ENCODE data around the gene CLPTM1. TPM values are rescaled to one million over a fixed set of nuclear protein-coding genes. Genes with fewer than 3 reads are reported as not detected.

Gene CLPTM1
- total and polyA plus RNA-seq, 2 of the 8 experiments (the other 6 are each of a cell fraction or from before 2014, with no cell fraction given): 84.8 to 108 TPM

DNA sequence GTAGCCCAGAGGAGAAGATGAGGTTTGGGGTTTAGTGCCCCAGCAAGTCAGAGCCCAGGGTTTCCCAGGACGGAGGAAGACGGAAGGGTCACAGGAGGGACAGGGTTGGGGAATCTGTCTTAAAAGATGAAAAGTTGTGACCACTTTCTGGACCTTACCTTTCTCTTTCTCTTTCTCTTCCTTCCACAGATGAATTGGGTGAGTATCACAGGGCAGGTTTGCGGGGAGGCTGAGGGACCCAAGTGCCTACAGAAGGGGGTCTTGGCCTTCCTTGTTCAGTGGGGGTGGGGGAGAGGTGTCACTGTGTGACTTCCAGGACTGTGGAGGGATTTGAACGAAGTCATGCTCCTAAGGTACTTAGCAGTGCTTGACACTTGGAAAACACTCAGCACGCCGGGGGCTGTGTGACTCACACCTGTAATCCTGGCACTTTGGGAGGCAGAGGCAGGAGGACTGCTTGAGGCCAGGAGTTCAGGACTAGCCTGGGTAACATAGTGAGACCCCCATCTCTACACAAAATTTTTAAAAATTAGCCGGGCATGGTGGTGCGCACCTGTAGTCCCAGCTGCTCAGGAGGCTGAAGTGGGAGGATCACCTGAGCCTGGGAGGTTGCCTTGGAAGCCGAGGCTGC is 54.6 kb downstream of the CLPTM1 start:
- no peak overlapping the region for H3K56ac ChIP-seq (replicated peaks; ENCODE audit: insufficient read length, low read depth, low read length)
- 89% methylated on average over 9 of the region's 9 CpGs; no CpG with 5 or more reads in 1 of the 2 experiments for WGBS, 2 experiments (ENCODE audit: extremely low coverage in 1 of 2, insufficient coverage in 1 of 2, insufficient read length in 1 of 2, insufficient replicate concordance in 2 of 2, low coverage in 1 of 2, low lambda C conversion rate in 2 of 2, missing lambda C conversion rate in 1 of 2)
- H3K79me1 ChIP-seq (ENCODE audit: low read depth, low read length): no peaks in the 10 kb centered on the region
- ChIA-PET POLR2A (ENCODE audit: partially characterized antibody) (interaction anchor here (1.1 to 1.5 kb wide), 2 partner anchors 8 to 82 kb away, joined by 3 to 5 read pairs; no protein-coding TSS in a partner anchor), CTCF (ENCODE audit: partially characterized antibody) (interaction anchor here (1.1 to 1.4 kb wide), 3 partner anchors 20 to 150 kb away, joined by 3 to 4 read pairs (median 3); no protein-coding TSS in a partner anchor)
- H4K8ac ChIP-seq (ENCODE audit: extremely low read depth, insufficient read depth, low read length): no peak overlapping the region
- no peak overlapping the region for H2BK20ac ChIP-seq (ENCODE audit: low read length)
- no peak overlapping the region for H3K18ac ChIP-seq (ENCODE audit: extremely low read depth, low read length)
- no peak overlapping the region for H3K14ac ChIP-seq (ENCODE audit: insufficient read length)
- H3K27ac ChIP-seq (ENCODE audit: low read depth, low read length): no peak overlapping the region
- no peak overlapping the region for H3K23ac ChIP-seq (ENCODE audit: insufficient read length)
- H3K27me3 ChIP-seq (replicated peaks in 1 of 4; ENCODE audit: control insufficient read depth in 3 of 4, extremely low read depth in 1 of 4, insufficient read depth in 3 of 4, low read length in 3 of 4): no peaks in the 10 kb centered on the region
- H2BK120ac ChIP-seq (replicated peaks; ENCODE audit: low read depth, low read length): no peak overlapping the region
- no peak for DNase-seq (ENCODE audit: low read depth in 1 of 2, low spot score in 2 of 2)
- H3K4me2 ChIP-seq (ENCODE audit: insufficient read depth in 1 of 2, low read depth in 2 of 2, low read length in 2 of 2): no peak overlapping the region
- H3K4ac ChIP-seq (replicated peaks; ENCODE audit: insufficient read length, low read depth, low read length): no peak overlapping the region
- H2BK5ac ChIP-seq (ENCODE audit: low read depth, low read length): no peak overlapping the region
- no peak overlapping the region for H2BK12ac ChIP-seq (ENCODE audit: low read depth, low read length)
- H2BK15ac ChIP-seq (ENCODE audit: low read length): no peak overlapping the region
- H3K79me2 ChIP-seq (ENCODE audit: control insufficient read depth in 1 of 2, insufficient read depth in 2 of 2, low read length in 2 of 2): no peaks in the 10 kb centered on the region
- H2AFZ ChIP-seq (ENCODE audit: low read length): no peak overlapping the region
- peaks cover 0 to 4% (median 2%) of the 10 kb centered on the region in 4 experiments; a peak in 2 of 8 replicates for H3K36me3 ChIP-seq (ENCODE audit: control insufficient read depth in 2 of 4, insufficient read depth in 4 of 4, low read length in 3 of 4)
- no peak overlapping the region for H4K91ac ChIP-seq (replicated peaks; ENCODE audit: insufficient read length, low read length)
- H2AK5ac ChIP-seq (ENCODE audit: low read depth, low read length): no peak overlapping the region
- FAIRE-seq: no peak
- H3K9ac ChIP-seq (replicated peaks in 1 of 4; ENCODE audit: extremely low read depth in 1 of 4, low read depth in 3 of 4, low read length in 3 of 4): no peak overlapping the region
- H3K23me2 ChIP-seq (ENCODE audit: low read depth, low read length): no peaks in the 10 kb centered on the region
- no peaks in the 10 kb centered on the region for H4K20me1 ChIP-seq (replicated peaks in 1 of 2; ENCODE audit: control insufficient read depth in 1 of 2, insufficient read depth in 2 of 2, low read length in 2 of 2)
- H4K5ac ChIP-seq (ENCODE audit: insufficient read length, low read depth, low read length): no peak overlapping the region
- H3K4me3 ChIP-seq (ENCODE audit: extremely low read depth in 1 of 4, insufficient read depth in 2 of 4, low read depth in 3 of 4, low read length in 4 of 4): no peak overlapping the region
- H3K4me1 ChIP-seq (replicated peaks in 1 of 4; ENCODE audit: control insufficient read depth in 3 of 4, insufficient read depth in 4 of 4, low read length in 3 of 4): no peaks in the 10 kb centered on the region
- no peaks in the 10 kb centered on the region for H3K9me3 ChIP-seq (ENCODE audit: insufficient read depth in 2 of 2, low read depth in 1 of 2, low read length in 1 of 2)
- no peak for TF ChIP-seq JUND (IDR thresholded peaks at IDR 0.05; ENCODE audit: low read length)
- no peak for TF ChIP-seq RNF2 (IDR thresholded peaks at IDR 0.05; ENCODE audit: borderline replicate concordance, low read depth, low read length, missing control alignments, poor library complexity, severe bottlenecking)
- no peak for TF ChIP-seq CHD1 (IDR thresholded peaks at IDR 0.05; ENCODE audit: low read depth, low read length)
- TF ChIP-seq CEBPB (IDR thresholded peaks at IDR 0.05; ENCODE audit: low read depth, low read length): no peak
- no peak for TF ChIP-seq FOSL1 (IDR thresholded peaks at IDR 0.05; ENCODE audit: insufficient read depth, low read depth, low read length)
- no peak for TF ChIP-seq SIRT6 (IDR thresholded peaks at IDR 0.05; ENCODE audit: low read length)
- TF ChIP-seq SRF (IDR thresholded peaks at IDR 0.05; ENCODE audit: low read depth, low read length): no peak
- no peak for TF ChIP-seq SAP30 (IDR thresholded peaks at IDR 0.05; ENCODE audit: insufficient read depth, insufficient replicate concordance, low read length)
- TF ChIP-seq POLR2A (IDR thresholded peaks at IDR 0.05; ENCODE audit: control extremely low read depth in 1 of 2, low read depth in 2 of 2, low read length in 2 of 2): no peak
- TF ChIP-seq MAFK (IDR thresholded peaks at IDR 0.05; ENCODE audit: low read depth, low read length): no peak
- TF ChIP-seq TBP (IDR thresholded peaks at IDR 0.05; ENCODE audit: low read depth, low read length): no peak
- no peak for TF ChIP-seq YY1 (IDR thresholded peaks at IDR 0.05; ENCODE audit: low read depth, low read length)
- TF ChIP-seq PHF8 (conservative IDR thresholded peaks at IDR 0.05; ENCODE audit: low read depth, low read length): no peak
